ENCODE results near the gene AHCYL1.

The AHCYL1 gene

DNA sequence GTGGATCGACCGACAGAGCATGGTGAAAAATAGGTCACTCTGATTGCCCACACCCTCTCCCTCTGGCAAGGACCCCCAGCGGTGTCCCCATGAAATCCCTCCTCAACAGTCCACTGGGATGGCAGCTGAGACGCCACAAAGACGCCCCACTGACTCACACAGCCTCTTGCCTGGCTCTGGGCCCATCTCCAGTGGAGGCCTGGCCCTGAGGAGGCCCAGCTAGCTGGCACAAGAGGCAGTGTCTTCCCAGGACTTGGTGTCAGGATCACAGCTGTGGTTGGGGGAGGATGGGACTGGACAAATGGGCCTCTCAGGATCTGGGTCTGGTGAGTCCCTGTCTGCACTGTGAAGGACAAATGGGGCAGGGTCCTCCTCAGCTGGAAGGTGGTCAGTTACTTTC, 81.3 kb downstream of the AHCYL1 start:
- no peak for DNase-seq

DNA sequence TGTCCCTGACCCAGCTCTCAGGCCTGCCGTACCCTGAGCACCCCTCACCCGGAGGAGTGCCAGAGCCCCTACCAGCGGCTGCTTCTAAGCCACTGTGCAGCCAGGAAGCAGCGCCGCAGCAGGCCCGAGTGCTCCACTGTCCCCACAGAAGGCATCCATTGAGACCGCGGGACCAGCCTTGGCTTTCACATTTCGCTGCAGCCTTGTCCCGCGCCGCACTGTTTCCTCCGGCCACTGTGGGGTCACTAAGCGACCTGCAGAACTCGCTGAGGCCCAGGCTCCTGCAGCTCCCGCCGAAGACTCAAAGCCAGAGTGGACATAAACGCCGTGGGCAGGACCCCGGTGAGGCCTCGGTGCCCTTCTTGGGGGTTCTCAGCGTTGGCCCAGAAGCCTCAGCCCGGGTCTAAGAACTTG, 82.9 kb downstream of the AHCYL1 start:
- no peak for DNase-seq

DNA sequence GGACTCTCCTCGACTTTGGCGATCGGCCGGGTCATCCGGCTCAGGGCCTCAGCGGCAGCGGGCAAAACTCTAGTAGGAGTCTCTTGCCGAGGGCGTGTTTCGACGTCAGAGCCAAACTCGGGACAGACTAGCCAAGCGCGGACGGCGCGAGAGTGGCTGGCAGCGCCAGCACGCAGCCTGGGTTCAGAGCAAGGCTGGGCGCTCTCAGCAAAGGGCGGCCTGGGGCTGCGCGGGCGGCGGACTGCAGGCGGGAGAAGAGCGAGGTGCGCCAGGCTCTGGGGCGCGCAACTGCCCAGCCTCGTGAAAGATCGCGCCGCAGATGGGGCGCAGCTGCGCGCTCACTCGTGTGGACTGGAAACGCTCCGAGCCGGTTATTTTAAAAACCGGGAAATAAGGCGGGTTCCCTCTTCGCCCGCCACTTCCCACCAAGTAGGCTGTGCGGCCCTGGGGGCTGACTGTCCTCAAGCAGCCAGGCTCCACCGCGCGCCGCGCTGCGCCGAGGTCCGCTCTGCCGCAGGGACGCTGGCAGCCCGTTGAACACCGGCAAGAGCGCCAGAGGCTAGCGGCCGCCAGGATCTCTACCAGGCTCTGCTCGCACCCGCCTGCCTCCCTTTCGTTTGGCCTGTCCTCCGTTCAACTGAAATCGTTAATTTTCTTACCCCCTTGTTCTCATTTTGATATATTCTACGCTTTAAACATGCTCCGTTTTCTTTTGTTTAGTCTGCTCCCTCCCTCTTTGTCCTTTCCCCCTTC, 83.5 kb downstream of the AHCYL1 start:
- DNase-seq, result no peak

DNA sequence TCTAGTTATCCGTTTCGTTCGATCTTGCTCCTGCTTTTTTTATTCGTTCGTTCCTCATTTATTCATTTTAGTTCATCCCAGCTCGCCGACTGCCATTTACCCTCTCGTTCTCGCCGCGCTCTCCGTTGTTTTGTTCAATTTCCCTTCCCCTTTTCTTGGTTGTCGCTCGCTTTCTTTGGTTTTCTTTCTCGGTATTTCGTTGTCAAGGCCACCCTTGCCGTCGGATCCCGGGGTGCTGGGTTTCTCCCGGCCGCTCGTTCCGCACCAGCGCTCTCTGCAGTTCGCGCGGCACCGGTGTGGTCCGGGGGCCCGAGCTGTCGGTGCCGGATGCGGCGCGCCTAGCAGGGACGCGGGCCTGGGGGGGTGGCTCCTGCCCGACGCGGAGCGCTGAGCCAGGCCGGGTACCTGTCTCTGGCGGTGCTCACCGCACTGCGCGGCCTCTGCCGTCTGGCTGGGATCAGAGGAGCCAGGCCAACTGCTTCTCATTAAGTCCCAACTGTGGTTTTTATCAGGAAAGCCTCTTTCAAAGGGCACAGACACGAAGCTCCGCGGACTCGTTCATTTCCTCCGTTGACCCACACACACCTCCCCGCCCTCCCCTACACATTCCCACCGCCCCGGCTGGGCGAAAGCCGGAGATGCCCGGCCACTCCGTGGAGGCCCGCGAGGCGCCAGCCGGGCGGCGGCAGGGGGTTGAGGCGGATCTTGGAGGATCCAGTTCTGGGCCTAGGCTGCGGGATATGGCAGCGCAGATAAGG, 84.3 kb downstream of the AHCYL1 start:
- DNase-seq, result no peak

DNA sequence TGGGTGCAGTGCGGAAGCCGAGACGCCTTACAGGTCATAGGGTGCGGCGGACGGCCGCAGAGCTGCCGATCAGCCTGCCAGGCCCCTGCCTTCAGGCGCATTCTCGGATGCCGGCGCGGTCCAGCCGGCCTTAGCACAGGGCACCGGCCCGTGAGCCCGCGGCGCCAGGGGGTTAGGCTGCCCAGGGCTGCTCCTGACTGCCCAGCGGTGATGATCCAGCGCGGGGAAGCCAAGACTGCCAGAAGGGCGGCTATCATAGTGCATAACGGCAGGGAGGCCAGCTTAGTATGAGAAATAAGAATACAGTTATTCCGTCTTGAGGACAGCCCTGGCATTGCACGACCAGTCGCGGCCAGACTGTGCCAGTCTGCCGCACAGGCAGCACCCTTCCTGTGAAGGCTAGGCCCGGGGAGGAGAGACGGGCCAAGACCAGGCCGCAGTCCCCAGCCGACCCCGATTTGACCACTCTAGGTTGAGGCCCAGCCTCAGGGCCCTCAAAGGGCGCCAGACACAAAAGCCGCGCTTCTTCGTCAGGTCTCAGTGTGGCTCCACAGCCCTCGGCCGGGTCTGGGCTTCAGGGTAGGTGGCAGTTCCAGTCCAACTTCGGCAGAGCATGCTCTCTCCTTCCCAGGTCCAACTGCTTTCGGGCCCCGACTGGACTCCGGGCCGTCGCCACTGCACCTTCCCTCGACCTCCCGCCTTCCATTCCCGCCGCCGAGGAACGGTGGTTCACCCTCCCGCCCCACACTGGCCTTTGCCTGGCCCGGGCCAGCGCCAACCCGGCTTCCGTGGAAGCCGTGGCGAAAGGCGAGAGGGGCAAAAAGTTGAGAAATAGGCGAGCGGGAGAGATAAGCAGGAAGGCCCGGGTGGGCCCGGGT, 85.1 kb downstream of the AHCYL1 start:
- no peak for DNase-seq

DNA sequence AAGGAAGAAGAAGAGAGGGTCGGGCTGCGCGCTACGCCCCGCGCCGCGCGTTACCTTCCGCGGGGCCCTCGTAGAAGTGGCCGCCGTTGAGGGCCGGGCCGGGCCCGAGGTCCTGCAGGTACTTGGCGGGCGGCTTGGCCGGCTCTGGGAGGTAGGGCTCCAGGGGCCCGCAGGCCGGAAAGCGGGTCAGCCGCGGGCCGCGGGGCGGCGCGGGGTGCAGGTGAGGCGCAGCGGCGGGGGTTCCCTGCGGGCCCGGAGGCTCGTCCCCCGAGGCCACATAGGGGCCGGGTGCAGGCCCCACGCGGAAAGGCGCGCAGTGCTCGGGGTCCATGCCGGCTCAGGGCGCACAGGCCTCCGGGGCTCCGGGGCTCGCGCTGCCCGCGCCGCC, 85.7 kb downstream of the AHCYL1 start:
- no peak for DNase-seq

DNA sequence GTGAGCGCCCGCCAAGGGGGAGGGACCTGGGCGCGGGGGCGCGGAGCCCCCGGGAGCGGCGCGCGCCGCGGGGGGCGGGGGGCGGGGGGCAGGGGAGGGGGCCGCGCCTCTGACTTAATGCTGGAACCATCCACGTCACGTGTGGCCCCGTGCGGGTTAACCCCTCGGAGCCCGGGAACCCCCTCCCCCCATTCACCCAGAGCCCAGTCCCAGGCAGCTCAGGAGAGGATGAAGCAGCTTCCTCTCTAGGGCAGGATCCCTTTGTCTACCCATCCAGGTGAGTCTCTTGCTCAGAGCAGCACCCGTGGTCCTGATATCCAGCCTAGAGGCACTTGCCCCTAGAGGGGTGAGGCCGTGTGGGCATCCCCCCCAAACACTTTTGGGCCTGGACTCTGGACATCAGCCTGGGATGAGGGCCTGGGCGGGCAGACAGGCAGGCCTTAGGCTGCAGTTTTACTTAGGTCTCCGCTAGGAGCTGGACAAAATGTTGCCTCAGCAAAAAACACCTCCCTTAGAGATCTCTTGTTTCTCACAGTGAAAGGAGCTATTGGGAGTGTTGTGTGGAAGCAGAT, 86.2 kb downstream of the AHCYL1 start, which contains the start of gene ALX3:
Gene ALX3 (minus strand): TSS at position 2 of the 572 bp plus-strand sequence. CDS start 60 bp downstream, outside the sequence.
- no peak for DNase-seq

Data from fibroblast of upper back skin (primary cell).